H1 (cell line): ENCODE data around the gene LCLAT1. TPM values are rescaled to one million over a fixed set of nuclear protein-coding genes. Genes with fewer than 3 reads are reported as not detected.

ENCODE experiments used
- USF2 ChIP-seq: IDR thresholded peaks from 2 replicates; pipeline ENCODE4 v1.6.1; 2011; ENCODE audit warnings: low read length, improper control_type of control experiment
- polyA plus RNA-seq, 7 experiments: library from polyadenylated mRNA; depleted of rRNA in 3 of 7; stranded (reverse) in 5 of 7; unstranded in 2 of 7; fragments of >200 nt in 5 of 7; fragments of 200-250 nt in 2 of 7; gene quantifications; 1 replicate in 5 of 7; 2 replicates in 1 of 7; 4 replicates in 1 of 7; pipeline versions ENCODE4 v1.2.1 to v1.2.3, GENCODE V29; 2011 to 2013; ENCODE audit warnings: missing spikeins in 2 of 7, mixed read lengths in 2 of 7
- total RNA-seq: library from RNA; stranded (reverse); fragmentation: NEBNext Ultra II Directional; extraction: Animal tissue kit (Norgen Biotek cat#: 25700); gene quantifications from 2 replicates; pipeline ENCODE4 v1.2.1, GENCODE V29; 2021

The LCLAT1 gene
- total and polyA plus RNA-seq, 2 of the 8 experiments (the other 6 are each of a cell fraction or from before 2014, with no cell fraction given): 7.6 to 22.0 TPM

GRCh38 chr2:30453498-30453897, 6.5 kb downstream of the LCLAT1 start (continued):
- no peak for TF ChIP-seq USF2
